Thyroid gland (tissue), 4 donors: Measurements from ENCODE around the gene NPBWR2. TPM values are rescaled to one million over a fixed set of nuclear protein-coding genes. Genes with fewer than 3 reads are reported as not detected.

Source experiments
- DNase-seq, 2 donors: peaks; one replicate each; pipeline ENCODE4 v3.0.0-alpha.2; 2019
- H3K27ac ChIP-seq, 3 donors: fragments of 200-600 bp; sonication (generic); 1 replicate in 2 of 3; 2 replicates in 1 of 3; pipeline ENCODE4 v1.5.1; 2016 to 2019; ENCODE audit warnings: mild to moderate bottlenecking in 1 of 3, moderate library complexity in 1 of 3
- H3K27me3 ChIP-seq: fragments of 200-600 bp; sonication (generic); one replicate; pipeline ENCODE4 v1.5.1; 2019
- H3K36me3 ChIP-seq, 2 donors: fragments of 200-600 bp; sonication (generic); one replicate each; pipeline ENCODE4 v1.5.1; 2016 to 2019
- H3K4me1 ChIP-seq, 2 donors: fragments of 200-600 bp; sonication (generic); one replicate each; pipeline ENCODE4 v1.5.1; 2017 to 2019
- H3K4me3 ChIP-seq, 3 donors: fragments of 200-600 bp; sonication (generic); replicated peaks in 1 of 3; 1 replicate in 2 of 3; 2 replicates in 1 of 3; pipeline ENCODE4 v1.5.1; 2016; ENCODE audit warnings: mild to moderate bottlenecking in 1 of 3
- H3K9me3 ChIP-seq: fragments of 200-600 bp; sonication (generic); one replicate; pipeline ENCODE4 v1.5.1; 2017
- CTCF ChIP-seq, 6 experiments: fragments of 200-600 bp in 3 of 6; fragments of 450-650 bp in 3 of 6; sonication (generic) in 3 of 6; IDR thresholded peaks; one replicate each; pipeline ENCODE4 v1.5.1; 2016 to 2019; ENCODE audit warnings: antibody characterized with exemption in 6 of 6, mild to moderate bottlenecking in 2 of 6, inconsistent platforms in 1 of 6, moderate library complexity in 1 of 6
- POLR2A ChIP-seq, 2 donors: fragments of 450-650 bp; IDR thresholded peaks; one replicate each; pipeline ENCODE4 v1.6.1; 2017; ENCODE audit warnings: antibody characterized with exemption in 2 of 2, mild to moderate bottlenecking in 2 of 2, moderate library complexity in 1 of 2
- WGBS, 2 donors: methylation state at CpG; one replicate each; pipeline ENCODE4 v1.1.5; 2017; 5-methylcytosine and 5-hydroxymethylcytosine counted together
- intact Hi-C: fragments of 100-400 bp; cut with DNase I; formaldehyde crosslinking; loops from one replicate; pipeline ENCODE4 v1.15.1; 2023
- total RNA-seq, 4 donors: library from RNA; depleted of rRNA; stranded (reverse); fragments of >200 nt; gene quantifications; one replicate each; pipeline ENCODE4 v1.2.3, GENCODE V29; 2016

The NPBWR2 gene
- total RNA-seq, 4 donors from 2014 or later, result not detected

GRCh38 chr20:64116016-64116415 is 8.7 kb upstream of the NPBWR2 start:
- no peaks in the 10 kb centered on the region for H3K36me3 ChIP-seq
- no peak for DNase-seq
- H3K4me1 ChIP-seq, result no peaks in the 10 kb centered on the region
- H3K27me3 ChIP-seq, result no peaks in the 10 kb centered on the region
- H3K9me3 ChIP-seq, result no peaks in the 10 kb centered on the region
- no peak overlapping the region for H3K4me3 ChIP-seq
- TF ChIP-seq POLR2A (IDR thresholded peaks at IDR 0.05) (no peak), CTCF (IDR thresholded peaks at IDR 0.05) (no peak)
- WGBS, 2 donors, result 85 to 89% methylated on average over 10 to 17 of the region's 21 CpGs
- no peak overlapping the region for H3K27ac ChIP-seq
- intact Hi-C loops, result no loop called here

GRCh38 chr20:64115171-64115911 is 8.0 kb upstream of the NPBWR2 start:
- no peak for DNase-seq
- Histone ChIP-seq H3K9me3 (no peaks in the 10 kb centered on the region), H3K27ac (no peak overlapping the region), H3K4me1 (no peaks in the 10 kb centered on the region), H3K36me3 (no peaks in the 10 kb centered on the region), H3K27me3 (no peaks in the 10 kb centered on the region), H3K4me3 (no peak overlapping the region)
- WGBS, 2 donors, result 83 to 88% methylated on average over 12 to 14 of the region's 14 CpGs
- TF ChIP-seq POLR2A (IDR thresholded peaks at IDR 0.05) (no peak), CTCF (IDR thresholded peaks at IDR 0.05) (no peak)
- intact Hi-C loops, result no loop called here

GRCh38 chr20:64114356-64114971 is 7.1 kb upstream of the NPBWR2 start:
- no peaks in the 10 kb centered on the region for H3K4me1 ChIP-seq
- no peaks in the 10 kb centered on the region for H3K36me3 ChIP-seq
- intact Hi-C loops, result no loop called here
- H3K27ac ChIP-seq, result no peak overlapping the region
- TF ChIP-seq POLR2A (IDR thresholded peaks at IDR 0.05) (no peak), CTCF (IDR thresholded peaks at IDR 0.05) (no peak)
- H3K27me3 ChIP-seq, result no peaks in the 10 kb centered on the region
- no peak for DNase-seq
- no peak overlapping the region for H3K4me3 ChIP-seq
- H3K9me3 ChIP-seq, result no peaks in the 10 kb centered on the region
- 66 to 79% methylated on average over 9 to 14 of the region's 14 CpGs for WGBS, 2 donors

DNA sequence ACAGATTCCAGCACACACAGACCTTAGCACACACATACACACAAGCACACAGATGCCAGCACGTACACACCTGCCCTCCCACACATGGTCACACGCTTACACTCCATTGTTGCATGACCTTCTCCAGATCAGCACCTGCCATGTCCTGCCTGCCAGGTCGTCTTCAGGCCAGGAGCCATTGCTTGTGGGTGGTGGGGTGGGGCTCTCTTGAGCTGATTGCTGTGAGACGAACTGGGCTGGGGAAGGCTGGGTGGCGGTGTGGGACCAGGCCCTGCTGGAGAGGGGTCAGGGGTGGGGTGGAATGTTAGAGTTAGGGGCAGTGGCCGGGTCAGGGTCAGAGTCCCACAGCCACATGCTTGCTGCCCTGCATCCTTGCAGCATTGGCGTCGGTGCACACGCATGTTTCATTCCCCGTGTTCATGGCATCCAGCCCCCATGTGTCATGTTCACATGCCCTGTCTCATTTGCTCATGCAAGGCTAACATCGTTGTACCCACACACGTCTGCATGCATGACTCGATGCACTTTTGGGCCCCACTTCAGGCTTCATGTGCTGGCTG is 6.5 kb upstream of the NPBWR2 start:
- Histone ChIP-seq H3K27ac (no peak overlapping the region), H3K36me3 (no peaks in the 10 kb centered on the region), H3K27me3 (no peaks in the 10 kb centered on the region), H3K4me3 (no peak overlapping the region), H3K9me3 (no peaks in the 10 kb centered on the region), H3K4me1 (no peaks in the 10 kb centered on the region)
- TF ChIP-seq POLR2A (IDR thresholded peaks at IDR 0.05), result no peak
- TF ChIP-seq CTCF (IDR thresholded peaks at IDR 0.05), result no peak
- 76 to 84% methylated on average over 13 of the region's 13 CpGs for WGBS, 2 donors
- DNase-seq, result no peak
- intact Hi-C loops, result no loop called here

DNA sequence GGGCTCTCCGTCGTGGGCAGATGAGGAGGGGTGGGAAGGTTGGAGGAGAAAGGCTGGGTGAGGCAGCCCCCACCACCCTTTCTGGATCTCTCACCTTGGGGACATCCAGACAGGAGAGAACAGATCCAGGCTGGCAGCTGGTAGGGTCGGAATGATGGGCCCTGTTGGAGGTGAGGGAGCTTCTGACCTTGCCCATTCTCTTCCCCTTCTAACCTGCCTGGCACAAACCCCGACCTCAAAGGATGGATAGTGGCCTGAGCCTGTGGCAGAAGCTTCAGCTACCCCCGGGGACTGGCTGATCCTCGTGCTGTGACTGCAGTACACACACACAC is 6.0 kb upstream of the NPBWR2 start:
- Histone ChIP-seq H3K9me3 (no peaks in the 10 kb centered on the region), H3K4me3 (no peak overlapping the region), H3K27ac (no peak overlapping the region), H3K4me1 (no peaks in the 10 kb centered on the region), H3K36me3 (no peaks in the 10 kb centered on the region), H3K27me3 (no peaks in the 10 kb centered on the region)
- intact Hi-C loops, result no loop called here
- 54 to 80% methylated on average over 3 to 6 of the region's 6 CpGs for WGBS, 2 donors
- TF ChIP-seq POLR2A (IDR thresholded peaks at IDR 0.05) (no peak), CTCF (IDR thresholded peaks at IDR 0.05) (no peak)
- DNase-seq, result no peak
